Measurements from ENCODE around the gene CXCR6. TPM values are rescaled to one million over a fixed set of nuclear protein-coding genes. Genes with fewer than 3 reads are reported as not detected.

CXCR6 gene
- total RNA-seq, 1 donor from 2014 or later, result not detected

DNA sequence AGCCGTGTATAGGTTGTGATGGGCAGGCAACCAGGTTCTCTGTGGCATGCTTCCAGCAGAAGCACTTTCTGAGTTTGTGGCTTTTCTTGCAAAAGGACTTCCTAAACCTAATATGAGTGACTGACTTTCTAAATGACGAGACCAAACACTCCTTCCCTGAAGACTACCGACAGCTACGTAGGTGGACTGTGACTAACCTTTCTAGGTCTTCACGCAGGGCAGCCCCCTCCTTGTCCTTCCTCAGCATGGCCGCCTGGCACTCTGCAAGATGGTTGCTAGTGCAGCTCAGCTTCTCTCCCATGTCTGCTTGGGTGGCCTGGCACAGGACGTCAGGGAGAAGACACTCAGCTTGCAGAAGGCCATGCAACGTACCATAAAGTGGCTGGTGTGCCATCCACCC is 20.9 kb downstream of the CXCR6 start:
- Mint-ChIP-seq H3K27me3 (ENCODE audit: insufficient read depth, low read depth) (no peaks in the 10 kb centered on the region), H3K36me3 (peaks cover 33% of the 10 kb centered on the region), H3K4me3 (no peak overlapping the region), H3K4me1 (no peaks in the 10 kb centered on the region), H3K9me3 (no peaks in the 10 kb centered on the region), H3K27ac (no peak overlapping the region)
- H3K36me3 ChIP-seq, result peaks cover 2% of the 10 kb centered on the region
- no peak overlapping the region for H3K4me3 ChIP-seq
- no peaks in the 10 kb centered on the region for H4K20me1 ChIP-seq (ENCODE audit: low read depth)
- no peak overlapping the region for H3K27ac ChIP-seq
- no peak for TF ChIP-seq EZH2phosphoT487 (IDR thresholded peaks at IDR 0.05)
- TF ChIP-seq EZH2 (IDR thresholded peaks at IDR 0.05), result no peak
- TF ChIP-seq, protein P1, sequence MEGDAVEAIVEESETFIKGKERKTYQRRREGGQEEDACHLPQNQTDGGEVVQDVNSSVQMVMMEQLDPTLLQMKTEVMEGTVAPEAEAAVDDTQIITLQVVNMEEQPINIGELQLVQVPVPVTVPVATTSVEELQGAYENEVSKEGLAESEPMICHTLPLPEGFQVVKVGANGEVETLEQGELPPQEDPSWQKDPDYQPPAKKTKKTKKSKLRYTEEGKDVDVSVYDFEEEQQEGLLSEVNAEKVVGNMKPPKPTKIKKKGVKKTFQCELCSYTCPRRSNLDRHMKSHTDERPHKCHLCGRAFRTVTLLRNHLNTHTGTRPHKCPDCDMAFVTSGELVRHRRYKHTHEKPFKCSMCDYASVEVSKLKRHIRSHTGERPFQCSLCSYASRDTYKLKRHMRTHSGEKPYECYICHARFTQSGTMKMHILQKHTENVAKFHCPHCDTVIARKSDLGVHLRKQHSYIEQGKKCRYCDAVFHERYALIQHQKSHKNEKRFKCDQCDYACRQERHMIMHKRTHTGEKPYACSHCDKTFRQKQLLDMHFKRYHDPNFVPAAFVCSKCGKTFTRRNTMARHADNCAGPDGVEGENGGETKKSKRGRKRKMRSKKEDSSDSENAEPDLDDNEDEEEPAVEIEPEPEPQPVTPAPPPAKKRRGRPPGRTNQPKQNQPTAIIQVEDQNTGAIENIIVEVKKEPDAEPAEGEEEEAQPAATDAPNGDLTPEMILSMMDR (IDR thresholded peaks at IDR 0.05), result no peak
- no peaks in the 10 kb centered on the region for H3K79me2 ChIP-seq (ENCODE audit: low read depth)
- no peaks in the 10 kb centered on the region for H3K9me3 ChIP-seq (ENCODE audit: low read depth)
- no peak for DNase-seq (ENCODE audit: low spot score)
- H3K27me3 ChIP-seq, result no peaks in the 10 kb centered on the region
- no peak overlapping the region for H3K4me2 ChIP-seq
- no peak overlapping the region for H2AFZ ChIP-seq (replicated peaks)
- no peak overlapping the region for H3K9ac ChIP-seq
- H3F3A ChIP-seq (ENCODE audit: low read depth), result no peaks in the 10 kb centered on the region
- H3K4me1 ChIP-seq, result no peaks in the 10 kb centered on the region

DNA sequence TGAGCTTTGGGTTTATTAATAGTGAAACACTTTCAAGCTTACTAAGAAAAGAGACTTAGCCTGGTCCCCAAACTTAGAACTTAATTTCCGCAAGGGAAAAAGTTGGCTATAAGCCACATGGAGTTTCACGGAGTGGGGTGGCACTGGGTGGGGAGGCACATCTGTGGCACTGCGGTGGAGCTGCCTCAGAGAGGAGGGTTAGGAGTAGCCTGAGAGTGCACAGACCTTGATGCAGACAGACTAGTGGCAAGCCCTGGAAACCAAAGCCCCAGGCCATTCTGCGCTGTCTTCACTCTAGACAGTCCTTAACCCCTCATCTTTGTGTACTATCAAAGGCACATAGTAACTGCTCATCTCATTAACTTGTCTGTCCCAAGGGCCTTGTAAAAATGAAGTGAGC is 22.0 kb downstream of the CXCR6 start:
- no peak overlapping the region for H3K4me2 ChIP-seq
- H3K9ac ChIP-seq, result no peak overlapping the region
- no peaks in the 10 kb centered on the region for H3K4me1 Mint-ChIP-seq
- H3F3A ChIP-seq (ENCODE audit: low read depth), result no peaks in the 10 kb centered on the region
- H4K20me1 ChIP-seq (ENCODE audit: low read depth), result no peaks in the 10 kb centered on the region
- no peaks in the 10 kb centered on the region for H3K4me1 ChIP-seq
- no peaks in the 10 kb centered on the region for H3K9me3 ChIP-seq (ENCODE audit: low read depth)
- H3K9me3 Mint-ChIP-seq, result no peaks in the 10 kb centered on the region
- H3K27me3 Mint-ChIP-seq (ENCODE audit: insufficient read depth, low read depth), result no peaks in the 10 kb centered on the region
- no peak overlapping the region for H3K4me3 Mint-ChIP-seq
- no peak for DNase-seq (ENCODE audit: low spot score)
- H3K36me3 Mint-ChIP-seq, result peaks cover 28% of the 10 kb centered on the region
- H3K4me3 ChIP-seq, result no peak overlapping the region
- peaks cover 2% of the 10 kb centered on the region for H3K36me3 ChIP-seq
- no peak overlapping the region for H3K27ac Mint-ChIP-seq
- H3K79me2 ChIP-seq (ENCODE audit: low read depth), result no peaks in the 10 kb centered on the region
- no peak overlapping the region for H3K27ac ChIP-seq
- H3K27me3 ChIP-seq, result no peaks in the 10 kb centered on the region
- H2AFZ ChIP-seq (replicated peaks), result no peak overlapping the region
- TF ChIP-seq, protein P1 (IDR thresholded peaks at IDR 0.05), result no peak
- TF ChIP-seq EZH2 (IDR thresholded peaks at IDR 0.05), result no peak
- TF ChIP-seq EZH2phosphoT487 (IDR thresholded peaks at IDR 0.05), result no peak

DNA sequence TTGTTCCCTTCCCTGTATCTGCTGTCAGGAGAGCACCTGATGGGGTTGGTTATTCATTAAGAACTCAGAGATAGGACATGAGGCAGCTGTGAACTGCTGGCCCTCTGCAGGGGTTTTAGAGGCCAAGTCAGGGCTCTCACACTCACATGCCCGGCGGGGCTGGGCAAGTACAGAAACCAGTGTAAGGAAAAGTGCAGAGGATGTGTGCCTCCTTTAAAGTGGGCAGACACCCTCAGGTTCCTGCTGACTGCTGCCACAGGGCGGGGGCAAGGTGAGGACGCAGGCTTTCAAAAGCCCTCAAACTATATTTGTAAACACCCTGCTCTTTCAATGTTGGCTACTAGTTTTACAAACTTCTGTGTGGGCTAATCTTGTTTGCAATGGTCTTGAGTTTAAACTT is 22.4 kb downstream of the CXCR6 start:
- H3F3A ChIP-seq (ENCODE audit: low read depth), result no peaks in the 10 kb centered on the region
- H3K27ac Mint-ChIP-seq, result no peak overlapping the region
- no peak overlapping the region for H3K4me2 ChIP-seq
- H3K9me3 ChIP-seq (ENCODE audit: low read depth), result no peaks in the 10 kb centered on the region
- H4K20me1 ChIP-seq (ENCODE audit: low read depth), result no peaks in the 10 kb centered on the region
- H3K9ac ChIP-seq, result no peak overlapping the region
- H3K4me3 Mint-ChIP-seq, result no peak overlapping the region
- H3K4me3 ChIP-seq, result no peak overlapping the region
- DNase-seq (ENCODE audit: low spot score), result no peak
- H3K9me3 Mint-ChIP-seq, result no peaks in the 10 kb centered on the region
- H3K79me2 ChIP-seq (ENCODE audit: low read depth), result no peaks in the 10 kb centered on the region
- H3K36me3 ChIP-seq, result peaks cover 2% of the 10 kb centered on the region
- H3K4me1 Mint-ChIP-seq, result no peaks in the 10 kb centered on the region
- no peaks in the 10 kb centered on the region for H3K27me3 ChIP-seq
- no peak overlapping the region for H2AFZ ChIP-seq (replicated peaks)
- no peak overlapping the region for H3K27ac ChIP-seq
- H3K36me3 Mint-ChIP-seq, result peaks cover 29% of the 10 kb centered on the region
- no peaks in the 10 kb centered on the region for H3K27me3 Mint-ChIP-seq (ENCODE audit: insufficient read depth, low read depth)
- no peaks in the 10 kb centered on the region for H3K4me1 ChIP-seq
- TF ChIP-seq EZH2phosphoT487 (IDR thresholded peaks at IDR 0.05), result no peak
- TF ChIP-seq, protein P1 (IDR thresholded peaks at IDR 0.05), result no peak
